Measurements from ENCODE around the gene UNC5CL. TPM values are rescaled to one million over a fixed set of nuclear protein-coding genes. Genes with fewer than 3 reads are reported as not detected.

UNC5CL gene
- total and polyA plus RNA-seq, 9 of the 15 experiments (the other 6 are each of a cell fraction or from before 2014, with no cell fraction given) = 0.07 to 1.8 (median 0.62) TPM; not detected in 1

DNA sequence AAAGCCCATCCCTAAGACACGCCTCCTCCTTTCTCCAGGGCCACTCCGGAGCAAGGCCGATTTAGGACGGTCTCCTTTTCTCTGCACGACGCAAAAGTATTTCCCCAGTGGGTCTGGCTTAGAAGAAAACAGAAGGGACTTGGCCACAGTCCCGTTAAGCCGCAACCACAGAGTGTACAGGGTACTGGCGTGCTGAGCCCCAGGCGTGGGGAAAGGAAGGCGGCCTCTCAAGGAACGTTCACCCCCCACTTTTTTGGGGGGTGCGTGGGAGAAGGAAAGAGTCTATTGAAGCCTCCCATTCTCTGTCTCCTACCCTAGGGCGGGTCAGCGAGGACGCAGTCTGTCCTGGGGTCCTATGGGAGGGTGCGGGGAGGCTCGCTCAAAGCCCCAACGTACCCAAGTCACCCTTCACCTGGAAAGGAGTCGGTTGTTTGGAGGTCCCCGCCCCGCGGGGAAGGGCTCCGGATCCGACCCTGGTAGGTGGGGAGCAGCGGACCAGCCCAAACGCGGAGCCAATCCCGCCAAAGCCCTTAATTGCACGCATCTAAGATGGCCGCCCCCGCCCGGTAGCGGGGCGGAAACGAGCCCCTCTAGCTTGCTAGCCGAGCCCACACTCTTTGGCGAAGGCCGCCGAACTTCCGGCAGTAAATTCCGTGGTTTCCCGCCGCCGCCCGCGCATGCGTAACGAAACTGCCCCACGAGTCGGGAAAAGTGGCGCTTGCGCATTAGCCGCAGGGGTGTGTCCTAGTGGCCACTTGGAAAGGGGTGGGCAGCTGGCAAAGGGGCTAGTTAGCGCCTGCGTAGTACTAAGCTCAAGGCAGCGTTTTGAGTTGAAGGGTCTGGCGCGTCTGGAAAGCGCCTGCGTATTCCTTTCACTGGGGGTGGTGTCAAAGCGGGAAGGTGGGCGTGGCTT lies 33.2 kb upstream of the UNC5CL start, which contains the start of gene OARD1 (continued):
- TF ChIP-seq RCOR1 (IDR thresholded peaks at IDR 0.05; ENCODE audit: borderline replicate concordance in 1 of 2, low read depth in 2 of 2, low read length in 2 of 2) = no peak; a peak in 1 of 4 replicates
- no peak for TF ChIP-seq EHMT2 (IDR thresholded peaks at IDR 0.05)
- TF ChIP-seq DDX20 (tag; IDR thresholded peaks at IDR 0.05; ENCODE audit: low read depth) = no peak
- TF ChIP-seq BCLAF1 (IDR thresholded peaks at IDR 0.05; ENCODE audit: borderline replicate concordance in 1 of 2, control insufficient read depth in 1 of 2, low read depth in 2 of 2, low read length in 1 of 2) = no peak
- TF ChIP-seq TEAD4 (IDR thresholded peaks at IDR 0.05; ENCODE audit: low read length) = 0 out of 2 replicates have a peak, but pooled peaks have one; percentile 56
- TF ChIP-seq TEAD4 (CRISPR knock-in tag; IDR thresholded peaks at IDR 0.05; ENCODE audit: borderline replicate concordance) = no peak
- TF ChIP-seq TCF7L2 (IDR thresholded peaks at IDR 0.05; ENCODE audit: low read depth, low read length) = no peak
- TF ChIP-seq ILF3 (IDR thresholded peaks at IDR 0.05; ENCODE audit: borderline replicate concordance) = no peak
- TF ChIP-seq NR3C1 (CRISPR knock-in tag; IDR thresholded peaks at IDR 0.05) = no peak
- no peak for TF ChIP-seq JUND (IDR thresholded peaks at IDR 0.05; ENCODE audit: borderline replicate concordance, low read depth, low read length)
- TF ChIP-seq JUND (tag; IDR thresholded peaks at IDR 0.05; ENCODE audit: borderline replicate concordance, low read depth, low read length) = 0 out of 3 replicates have a peak, but pooled peaks have one; percentile 35
- 0 out of 2 replicates have a peak, but pooled peaks have one; percentile 4 for TF ChIP-seq KLF16 (IDR thresholded peaks at IDR 0.05)
- no peak for TF ChIP-seq ASH1L (IDR thresholded peaks at IDR 0.05; ENCODE audit: borderline replicate concordance, low read depth, partially characterized antibody)
- TF ChIP-seq CREB1 (IDR thresholded peaks at IDR 0.05) = peak; percentile 45
- peak; percentile 48; the same call in 1 of the 2 replicates for TF ChIP-seq CREB1 (CRISPR knock-in tag; IDR thresholded peaks at IDR 0.05)
- TF ChIP-seq RFX1 (IDR thresholded peaks at IDR 0.05) = no peak
- TF ChIP-seq BMI1 (IDR thresholded peaks at IDR 0.05; ENCODE audit: low read length) = no peak
- TF ChIP-seq GATA2 (CRISPR knock-in tag; IDR thresholded peaks at IDR 0.05) = no peak
- TF ChIP-seq RBM15 (IDR thresholded peaks at IDR 0.05; ENCODE audit: insufficient read depth, low read length) = no peak
- TF ChIP-seq ELF2 (CRISPR knock-in tag; IDR thresholded peaks at IDR 0.05) = peak; percentile 96
- TF ChIP-seq, protein P1, sequence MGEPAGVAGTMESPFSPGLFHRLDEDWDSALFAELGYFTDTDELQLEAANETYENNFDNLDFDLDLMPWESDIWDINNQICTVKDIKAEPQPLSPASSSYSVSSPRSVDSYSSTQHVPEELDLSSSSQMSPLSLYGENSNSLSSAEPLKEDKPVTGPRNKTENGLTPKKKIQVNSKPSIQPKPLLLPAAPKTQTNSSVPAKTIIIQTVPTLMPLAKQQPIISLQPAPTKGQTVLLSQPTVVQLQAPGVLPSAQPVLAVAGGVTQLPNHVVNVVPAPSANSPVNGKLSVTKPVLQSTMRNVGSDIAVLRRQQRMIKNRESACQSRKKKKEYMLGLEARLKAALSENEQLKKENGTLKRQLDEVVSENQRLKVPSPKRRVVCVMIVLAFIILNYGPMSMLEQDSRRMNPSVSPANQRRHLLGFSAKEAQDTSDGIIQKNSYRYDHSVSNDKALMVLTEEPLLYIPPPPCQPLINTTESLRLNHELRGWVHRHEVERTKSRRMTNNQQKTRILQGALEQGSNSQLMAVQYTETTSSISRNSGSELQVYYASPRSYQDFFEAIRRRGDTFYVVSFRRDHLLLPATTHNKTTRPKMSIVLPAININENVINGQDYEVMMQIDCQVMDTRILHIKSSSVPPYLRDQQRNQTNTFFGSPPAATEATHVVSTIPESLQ (CRISPR knock-in tag; IDR thresholded peaks at IDR 0.05) = no peak
- TF ChIP-seq, protein P2, sequence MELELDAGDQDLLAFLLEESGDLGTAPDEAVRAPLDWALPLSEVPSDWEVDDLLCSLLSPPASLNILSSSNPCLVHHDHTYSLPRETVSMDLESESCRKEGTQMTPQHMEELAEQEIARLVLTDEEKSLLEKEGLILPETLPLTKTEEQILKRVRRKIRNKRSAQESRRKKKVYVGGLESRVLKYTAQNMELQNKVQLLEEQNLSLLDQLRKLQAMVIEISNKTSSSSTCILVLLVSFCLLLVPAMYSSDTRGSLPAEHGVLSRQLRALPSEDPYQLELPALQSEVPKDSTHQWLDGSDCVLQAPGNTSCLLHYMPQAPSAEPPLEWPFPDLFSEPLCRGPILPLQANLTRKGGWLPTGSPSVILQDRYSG (tag; conservative IDR thresholded peaks at IDR 0.05; ENCODE audit: low read depth) = peak; percentile 67; the same call in 1 of the 2 replicates
- no peak for TF ChIP-seq MCM3 (IDR thresholded peaks at IDR 0.05)

Measured in K562 (cell line).